Measurements from ENCODE around the gene ZNHIT2.

DNA sequence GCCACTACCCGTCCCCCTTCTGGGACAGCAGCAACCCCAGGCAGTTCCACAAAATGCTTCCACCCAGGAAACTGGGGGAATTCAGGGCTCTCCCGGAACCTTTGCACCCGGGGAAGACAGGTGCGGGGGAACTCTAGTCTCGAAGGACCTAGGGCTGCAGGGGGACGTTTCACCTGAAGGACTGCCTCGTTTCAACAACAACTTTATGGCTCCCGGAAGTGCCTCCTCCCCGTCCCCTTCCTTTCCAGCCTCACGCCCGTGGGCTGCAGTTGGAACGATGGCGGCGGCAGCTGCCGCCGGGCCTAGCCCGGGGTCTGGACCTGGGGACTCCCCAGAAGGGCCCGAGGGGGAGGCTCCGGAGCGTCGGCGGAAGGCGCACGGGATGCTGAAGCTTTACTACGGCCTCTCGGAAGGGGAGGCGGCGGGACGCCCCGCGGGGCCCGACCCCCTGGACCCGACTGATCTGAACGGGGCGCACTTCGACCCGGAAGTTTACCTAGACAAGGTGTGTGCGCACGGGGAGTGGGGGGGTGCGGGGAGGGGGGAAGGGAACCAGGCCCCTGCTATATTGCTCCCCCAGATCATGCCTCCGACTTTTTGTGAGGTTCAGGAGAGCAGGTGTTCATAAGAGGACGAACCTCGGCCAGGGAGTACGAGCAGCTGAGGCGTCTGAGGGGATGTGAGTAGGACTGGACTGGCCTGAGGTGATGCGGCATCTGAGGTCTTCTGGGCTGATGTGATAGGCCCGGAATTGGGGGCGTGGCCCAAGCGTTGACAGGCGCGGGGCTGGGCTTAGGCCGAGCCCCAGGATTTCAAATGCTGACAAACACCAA is 21.3 kb downstream of the ZNHIT2 start, which contains the start of gene VPS51:
- no peak for TF ChIP-seq CTCF (IDR thresholded peaks at IDR 0.05)
- no peak for TF ChIP-seq ZFX (IDR thresholded peaks at IDR 0.05; ENCODE audit: borderline replicate concordance)
